ENCODE measurements around the gene SLC8A3.

SLC8A3 gene

DNA sequence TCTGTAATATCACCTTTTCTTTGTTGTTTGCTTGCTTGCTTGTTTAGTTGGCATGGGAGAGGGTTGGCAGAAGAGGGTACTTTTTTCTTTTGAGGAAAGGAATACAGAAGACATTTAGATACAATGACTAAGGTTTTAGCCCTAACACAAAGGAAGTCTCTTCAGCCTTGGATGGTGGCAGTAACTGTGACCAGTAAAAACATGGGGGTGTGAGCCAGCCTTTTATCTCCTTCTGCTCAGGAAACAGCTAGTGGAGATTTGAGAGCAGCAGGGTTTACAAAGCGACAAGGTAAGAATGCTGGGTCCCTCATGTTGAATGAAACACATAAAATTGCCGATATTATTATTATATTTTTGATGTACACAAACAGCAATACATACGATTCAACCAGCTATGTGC, 40.4 kb downstream of the SLC8A3 start:
- TF ChIP-seq CTCF (conservative IDR thresholded peaks at IDR 0.05; ENCODE audit: low read depth), result no peak
- CTCF ChIA-PET, result no interaction called here

GRCh38 chr14:70144046-70144445, 44.7 kb downstream of the SLC8A3 start:
- CTCF ChIA-PET, result interaction anchor here (0.6 kb wide), 1 partner anchor 84 kb away, joined by 4 read pairs; no protein-coding TSS in a partner anchor
- no peak for TF ChIP-seq CTCF (conservative IDR thresholded peaks at IDR 0.05; ENCODE audit: low read depth)
- H3K27ac ChIP-seq, result no peak overlapping the region
- POLR2A ChIA-PET (ENCODE audit: low non-redundant PET), result no interaction called here
- DNase-seq (ENCODE audit: low spot score), result no peak

More for the DNA sequence above, 40.4 kb downstream of the SLC8A3 start:
- no peak for DNase-seq (ENCODE audit: low spot score)
- no peak overlapping the region for H3K27ac ChIP-seq
- POLR2A ChIA-PET (ENCODE audit: low non-redundant PET), result no interaction called here

GRCh38 chr14:70143306-70143705, 45.4 kb downstream of the SLC8A3 start:
- ChIA-PET POLR2A (ENCODE audit: low non-redundant PET) (no interaction called here), CTCF (interaction anchor here (0.6 kb wide), 1 partner anchor 79 kb away, joined by 5 read pairs; no protein-coding TSS in a partner anchor)
- H3K27ac ChIP-seq, result no peak overlapping the region
- no peak for DNase-seq (ENCODE audit: low spot score)
- TF ChIP-seq CTCF (conservative IDR thresholded peaks at IDR 0.05; ENCODE audit: low read depth), result no peak

- CTCF ChIA-PET, result interaction anchor here (1.1 kb wide), 1 partner anchor 67 kb away, joined by 4 read pairs; no protein-coding TSS in a partner anchor
- POLR2A ChIA-PET (ENCODE audit: low non-redundant PET), result no interaction called here
These were observed 48.1 kb downstream of the SLC8A3 start for GRCh38 chr14:70140614-70141013.

GRCh38 chr14:70139384-70139783, 49.4 kb downstream of the SLC8A3 start:
- no peak for DNase-seq (ENCODE audit: low spot score)
- TF ChIP-seq CTCF (conservative IDR thresholded peaks at IDR 0.05; ENCODE audit: low read depth), result no peak
- ChIA-PET CTCF (no interaction called here), POLR2A (ENCODE audit: low non-redundant PET) (no interaction called here)
- no peak overlapping the region for H3K27ac ChIP-seq

More at GRCh38 chr14:70140614-70141013, 48.1 kb downstream of the SLC8A3 start:
- H3K27ac ChIP-seq, result no peak overlapping the region
- TF ChIP-seq CTCF (conservative IDR thresholded peaks at IDR 0.05; ENCODE audit: low read depth), result no peak
- no peak for DNase-seq (ENCODE audit: low spot score)

DNA sequence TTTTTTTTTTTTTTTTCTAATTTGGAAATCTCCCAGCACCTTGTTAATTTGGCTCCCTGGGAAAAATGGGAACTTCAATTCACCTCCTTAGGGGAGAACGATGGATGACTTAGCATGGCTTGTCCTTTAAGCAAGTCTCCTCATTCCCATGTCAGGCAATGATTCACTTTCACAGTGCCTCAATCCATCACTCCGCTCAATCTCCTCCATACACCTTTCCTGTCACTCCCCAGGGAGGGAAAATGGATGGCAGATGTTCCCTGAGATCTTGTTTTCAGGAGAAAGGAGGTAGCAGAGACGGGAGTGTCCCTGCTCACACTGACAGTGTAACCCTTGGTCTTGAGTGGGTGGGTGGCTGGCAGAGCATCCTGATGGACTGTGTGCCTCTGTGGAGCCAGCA, 51.0 kb downstream of the SLC8A3 start:
- no peak for DNase-seq (ENCODE audit: low spot score)
- ChIA-PET CTCF (no interaction called here), POLR2A (ENCODE audit: low non-redundant PET) (no interaction called here)
- TF ChIP-seq CTCF (conservative IDR thresholded peaks at IDR 0.05; ENCODE audit: low read depth), result no peak
- H3K27ac ChIP-seq, result no peak overlapping the region

DNA sequence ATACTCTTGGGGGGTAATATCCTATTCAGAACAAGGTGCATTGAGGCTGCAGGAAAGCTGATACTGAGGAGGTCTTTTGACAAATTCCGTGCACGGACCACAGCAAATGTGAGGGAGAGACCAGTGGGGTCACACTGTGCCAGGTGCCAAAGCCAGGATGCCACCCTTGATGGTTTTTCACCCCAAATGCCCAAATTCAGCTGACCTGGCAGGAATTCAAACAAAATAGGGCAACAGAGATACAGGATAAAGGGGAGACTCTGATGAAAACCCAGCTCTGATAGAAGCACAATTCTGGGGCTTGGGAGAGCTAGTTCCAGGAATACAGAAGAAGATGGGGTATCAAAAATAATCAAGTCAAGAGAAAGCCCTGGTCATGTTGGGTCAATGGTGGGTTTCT, 55.3 kb downstream of the SLC8A3 start:
- H3K27ac ChIP-seq, result no peak overlapping the region
- CTCF ChIA-PET, result no interaction called here

More for the DNA sequence above, 55.3 kb downstream of the SLC8A3 start:
- POLR2A ChIA-PET (ENCODE audit: low non-redundant PET), result no interaction called here
- no peak for TF ChIP-seq CTCF (conservative IDR thresholded peaks at IDR 0.05; ENCODE audit: low read depth)
- DNase-seq (ENCODE audit: low spot score), result no peak
